SK-N-SH treated with all-trans-retinoic acid at 6 μM for 48 hours (cell line): Measurements from ENCODE around the gene GCG.

Experiments used
- OSR1 ChIP-seq: fragments of 250-450 bp; sonication (Bioruptor Pico); IDR thresholded peaks from 2 replicates; pipeline ENCODE4 v1.8.0; 2022; ENCODE audit warnings: moderate library complexity, mild to moderate bottlenecking, inconsistent platforms
- PPARA ChIP-seq: fragments of 250-450 bp; sonication (Bioruptor Pico); IDR thresholded peaks from 2 replicates; pipeline ENCODE4 v1.5.0; 2020; ENCODE audit warnings: mild to moderate bottlenecking, borderline replicate concordance

DNA sequence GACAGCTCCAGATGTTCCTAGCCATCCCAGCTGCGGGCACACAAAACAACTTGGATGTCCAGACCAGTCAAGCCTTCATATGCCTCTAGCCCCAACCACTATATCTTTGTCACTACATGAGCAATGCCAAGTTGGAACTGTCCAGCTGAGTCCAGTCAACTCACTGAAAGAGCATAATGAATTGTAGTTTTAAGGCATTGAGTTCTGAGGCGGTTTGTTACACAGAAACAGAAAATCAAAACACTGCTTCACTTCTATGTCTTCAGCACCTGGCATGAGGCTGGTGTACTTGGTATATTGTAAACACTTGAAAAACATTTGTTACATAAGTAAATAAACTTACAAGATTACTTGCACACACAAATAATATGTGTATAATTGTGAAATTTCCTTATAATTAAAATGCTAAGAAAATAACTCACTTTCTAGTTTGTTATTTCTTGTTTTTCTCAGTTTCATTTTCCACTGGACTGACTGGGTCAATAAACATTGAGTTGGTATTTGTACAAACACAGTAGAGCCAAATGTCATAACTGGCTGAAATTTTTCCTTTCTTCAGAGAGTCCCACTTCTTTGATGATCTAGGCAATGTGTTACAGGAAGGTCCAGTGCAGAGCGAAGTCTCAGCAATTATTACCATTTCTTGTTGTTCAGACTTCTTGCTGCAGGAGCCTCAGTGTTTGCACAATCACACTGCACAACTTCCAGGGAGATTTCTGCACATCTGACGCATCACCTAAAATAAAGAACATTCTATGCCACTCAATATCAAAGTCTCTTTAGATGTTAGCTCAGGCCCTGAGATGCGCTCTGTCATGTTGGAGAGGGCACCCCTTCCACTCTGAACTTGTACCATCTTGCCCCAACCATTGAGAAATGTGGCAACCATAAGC is 39.8 kb downstream of the GCG start:
- TF ChIP-seq PPARA (CRISPR knock-in tag) (no peak), OSR1 (CRISPR knock-in tag) (no peak)
